ENCODE data around the gene CCDC85C.
A peak's percentile ranks its signal among the peaks of the same experiment; 100 is the strongest.

Gene CCDC85C

DNA sequence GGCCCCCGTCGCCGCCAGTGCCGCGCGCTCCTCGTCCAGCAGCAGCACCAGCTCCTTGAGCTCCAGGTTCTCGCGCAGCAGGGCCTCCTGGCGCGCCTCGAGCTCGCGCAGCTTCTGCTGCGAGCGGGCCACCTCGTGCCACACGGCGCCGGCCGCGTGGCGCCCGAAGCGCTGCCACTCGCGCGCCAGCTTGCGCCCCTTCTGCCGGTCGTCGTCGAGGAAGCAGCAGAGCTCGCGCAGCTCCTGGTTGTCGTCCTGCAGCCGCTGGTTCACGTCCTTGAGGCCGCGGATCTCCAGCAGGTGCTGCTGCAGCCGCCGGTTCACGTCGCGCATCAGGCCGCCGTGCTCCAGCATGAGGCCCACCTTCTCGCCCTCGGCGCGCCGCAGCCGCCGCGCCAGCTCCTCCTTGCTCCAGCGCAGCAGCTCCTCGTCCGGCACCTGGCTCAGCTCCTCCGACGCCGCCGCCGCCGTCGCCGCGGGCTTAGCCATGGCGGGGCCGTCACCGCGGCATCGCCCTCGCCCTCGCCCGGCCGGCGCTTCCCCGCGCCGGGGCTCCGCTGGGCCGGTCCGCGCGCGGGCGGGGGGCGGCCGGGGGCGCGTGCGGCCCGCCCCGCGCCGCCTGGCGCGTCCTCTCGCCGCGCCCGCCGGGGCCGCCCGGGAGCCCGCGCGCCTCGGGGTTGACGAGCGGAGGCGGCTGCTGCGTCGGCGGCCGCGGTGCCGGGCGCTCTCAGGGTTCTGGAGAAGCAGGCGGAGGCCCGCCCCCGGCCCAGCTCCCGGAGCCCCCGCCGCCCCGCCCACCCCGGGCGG, at the start of gene CCDC85C:
Gene CCDC85C, minus strand, starts transcription at position 737 of the 807 bp plus-strand sequence. Its CDS starts 248 bp downstream, at position 489.
- TF ChIP-seq, protein P1, sequence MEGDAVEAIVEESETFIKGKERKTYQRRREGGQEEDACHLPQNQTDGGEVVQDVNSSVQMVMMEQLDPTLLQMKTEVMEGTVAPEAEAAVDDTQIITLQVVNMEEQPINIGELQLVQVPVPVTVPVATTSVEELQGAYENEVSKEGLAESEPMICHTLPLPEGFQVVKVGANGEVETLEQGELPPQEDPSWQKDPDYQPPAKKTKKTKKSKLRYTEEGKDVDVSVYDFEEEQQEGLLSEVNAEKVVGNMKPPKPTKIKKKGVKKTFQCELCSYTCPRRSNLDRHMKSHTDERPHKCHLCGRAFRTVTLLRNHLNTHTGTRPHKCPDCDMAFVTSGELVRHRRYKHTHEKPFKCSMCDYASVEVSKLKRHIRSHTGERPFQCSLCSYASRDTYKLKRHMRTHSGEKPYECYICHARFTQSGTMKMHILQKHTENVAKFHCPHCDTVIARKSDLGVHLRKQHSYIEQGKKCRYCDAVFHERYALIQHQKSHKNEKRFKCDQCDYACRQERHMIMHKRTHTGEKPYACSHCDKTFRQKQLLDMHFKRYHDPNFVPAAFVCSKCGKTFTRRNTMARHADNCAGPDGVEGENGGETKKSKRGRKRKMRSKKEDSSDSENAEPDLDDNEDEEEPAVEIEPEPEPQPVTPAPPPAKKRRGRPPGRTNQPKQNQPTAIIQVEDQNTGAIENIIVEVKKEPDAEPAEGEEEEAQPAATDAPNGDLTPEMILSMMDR (IDR thresholded peaks at IDR 0.05; ENCODE audit: low read depth, low read length) = no peak
- H3K4me3 ChIP-seq (replicated peaks in 1 of 2; ENCODE audit: low read depth in 2 of 2, low read length in 2 of 2) = peak within 1 kb of the TSS; percentile 67 to 71
- DNase-seq (ENCODE audit: low read depth in 2 of 2) = peak; percentile 39 to 43

DNA sequence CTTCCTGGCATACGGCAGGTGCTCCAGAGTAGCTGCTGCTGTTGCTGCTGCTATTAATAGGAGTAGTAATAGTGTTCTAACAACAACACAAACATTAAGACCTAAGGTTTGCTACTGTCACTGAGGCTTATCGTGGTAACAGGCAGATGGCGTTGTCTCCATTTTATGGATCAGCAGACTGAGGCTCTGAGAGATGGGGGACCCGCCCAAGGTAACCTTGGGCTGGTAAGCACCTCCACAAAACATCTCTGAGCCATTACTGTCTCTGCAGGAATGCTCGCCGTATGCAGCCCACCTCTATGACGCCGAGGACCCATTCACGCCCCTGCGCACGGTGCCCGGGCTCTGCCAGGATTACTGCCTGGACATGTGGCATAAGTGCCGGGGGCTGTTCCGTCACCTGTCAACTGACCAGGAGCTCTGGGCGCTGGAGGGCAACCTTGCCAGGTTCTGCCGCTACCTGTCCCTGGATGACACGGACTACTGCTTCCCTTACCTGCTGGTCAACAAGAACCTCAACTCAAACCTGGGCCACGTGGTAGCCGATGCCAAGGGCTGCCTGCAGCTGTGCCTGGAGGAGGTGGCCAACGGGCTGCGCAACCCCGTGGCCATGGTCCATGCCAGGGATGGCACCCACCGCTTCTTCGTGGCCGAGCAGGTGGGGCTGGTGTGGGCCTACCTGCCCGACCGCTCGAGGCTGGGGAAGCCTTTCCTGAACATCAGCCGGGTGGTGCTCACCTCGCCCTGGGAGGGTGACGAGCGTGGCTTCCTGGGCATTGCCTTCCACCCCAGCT, 48.1 kb upstream of the CCDC85C start:
- no peak for DNase-seq (ENCODE audit: low read depth in 2 of 2)
- no peak overlapping the region for H3K4me3 ChIP-seq (replicated peaks in 1 of 2; ENCODE audit: low read depth in 2 of 2, low read length in 2 of 2)
- TF ChIP-seq, protein P1 (IDR thresholded peaks at IDR 0.05; ENCODE audit: low read depth, low read length) = no peak

DNA sequence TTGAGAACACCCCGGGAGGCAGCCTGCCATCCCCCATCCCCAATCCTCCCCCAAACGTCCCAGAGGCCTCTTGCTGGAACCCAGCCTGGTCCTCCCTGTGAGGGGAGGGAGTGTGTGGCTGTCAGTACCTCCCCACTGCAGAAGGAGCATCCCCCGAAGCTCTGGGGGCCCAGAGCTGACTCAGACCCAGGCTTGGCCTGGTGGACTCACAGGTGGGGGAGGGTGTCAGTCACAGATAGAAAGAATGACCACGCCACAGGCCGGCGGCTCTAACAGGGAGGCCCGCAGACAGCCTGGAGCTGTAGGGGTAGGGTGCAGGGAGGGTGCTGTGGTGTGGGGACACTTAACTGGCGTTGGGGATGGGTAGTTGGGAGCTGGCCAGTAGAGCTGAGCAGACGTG, 46.2 kb upstream of the CCDC85C start:
- TF ChIP-seq, protein P1 (IDR thresholded peaks at IDR 0.05; ENCODE audit: low read depth, low read length) = no peak

DNA sequence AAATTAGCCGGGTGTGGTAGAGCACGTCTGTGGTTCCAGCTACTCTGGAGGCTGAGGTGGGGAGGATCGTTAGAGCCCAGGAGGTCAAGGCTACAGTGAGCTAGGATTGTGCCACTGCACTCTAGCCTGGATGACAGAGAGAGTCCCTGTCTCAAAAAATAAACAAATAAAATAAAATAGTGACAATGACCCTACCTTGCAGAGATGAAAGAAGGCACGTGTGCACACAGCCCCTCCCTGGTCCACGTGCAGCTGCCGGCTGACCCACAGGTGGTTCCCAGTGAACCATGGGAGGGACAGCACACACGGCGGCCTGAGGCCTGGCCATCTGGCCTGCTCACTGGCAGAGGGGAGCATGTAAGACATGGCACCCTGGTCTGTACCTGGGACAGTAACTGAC, 45.6 kb upstream of the CCDC85C start:
- TF ChIP-seq, protein P1 (IDR thresholded peaks at IDR 0.05; ENCODE audit: low read depth, low read length) = no peak
- no peak overlapping the region for H3K4me3 ChIP-seq (replicated peaks in 1 of 2; ENCODE audit: low read depth in 2 of 2, low read length in 2 of 2)
- no peak for DNase-seq (ENCODE audit: low read depth in 2 of 2)

More for the DNA sequence above, 46.2 kb upstream of the CCDC85C start:
- no peak overlapping the region for H3K4me3 ChIP-seq (replicated peaks in 1 of 2; ENCODE audit: low read depth in 2 of 2, low read length in 2 of 2)
- DNase-seq (ENCODE audit: low read depth in 2 of 2) = no peak

DNA sequence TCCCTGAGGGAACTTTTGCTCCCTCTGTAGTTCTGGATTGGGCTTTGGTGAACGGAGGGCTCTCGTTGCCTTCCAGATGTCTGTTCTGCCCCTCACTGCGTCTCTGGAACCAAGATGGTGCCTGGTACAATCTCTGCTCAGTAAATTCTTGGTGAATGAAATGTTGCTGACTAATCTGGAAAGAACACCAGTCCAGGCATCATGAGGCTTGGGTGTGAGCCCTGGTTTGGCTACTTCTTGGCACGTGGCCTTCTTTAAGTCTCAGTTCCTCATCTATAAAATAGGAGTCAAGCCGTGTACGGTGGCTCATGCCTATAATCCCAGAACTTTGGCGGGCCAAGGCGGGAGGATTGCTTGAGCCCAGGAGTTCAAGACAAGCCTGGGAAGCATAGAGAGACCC, 45.2 kb upstream of the CCDC85C start:
- no peak overlapping the region for H3K4me3 ChIP-seq (replicated peaks in 1 of 2; ENCODE audit: low read depth in 2 of 2, low read length in 2 of 2)
- DNase-seq (ENCODE audit: low read depth in 2 of 2) = peak; percentile 34 to 61
- TF ChIP-seq, protein P1 (IDR thresholded peaks at IDR 0.05; ENCODE audit: low read depth, low read length) = no peak

DNA sequence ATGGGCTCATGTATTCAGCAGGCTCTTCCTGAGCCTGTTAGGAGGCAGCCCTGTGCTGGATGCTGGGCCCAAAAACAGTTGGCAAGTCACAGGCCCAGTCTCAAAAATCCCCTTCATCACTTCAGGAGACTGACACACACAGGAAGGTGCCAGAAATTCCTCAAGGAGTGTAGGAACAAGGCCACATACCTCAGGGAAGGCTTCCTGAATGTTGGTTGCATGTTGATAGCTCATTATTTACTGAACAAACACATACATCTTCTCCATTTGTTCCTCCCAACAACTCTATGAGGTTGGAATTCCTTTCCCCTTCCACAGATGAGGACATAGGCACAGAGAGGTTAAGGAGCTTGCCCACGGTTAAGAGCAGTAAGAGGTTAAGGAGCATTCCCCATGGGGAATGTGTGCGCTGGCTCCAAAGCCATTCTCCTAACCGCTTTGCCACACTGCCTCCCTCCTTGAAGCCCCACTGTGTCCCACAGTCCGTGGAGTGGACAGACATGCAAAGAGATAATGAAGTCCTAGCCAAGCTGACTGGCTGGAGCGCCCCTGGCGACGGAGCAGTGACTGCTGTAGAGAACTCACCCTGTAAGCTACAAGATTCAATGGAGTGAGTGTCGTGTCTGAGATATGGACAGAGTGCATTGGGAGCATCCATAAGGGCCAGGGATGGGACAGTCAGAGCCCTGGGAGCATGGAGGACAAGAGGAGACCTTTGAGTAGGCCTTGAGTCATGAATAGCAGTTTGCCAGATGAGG, 44.2 kb upstream of the CCDC85C start:
- no peak overlapping the region for H3K4me3 ChIP-seq (replicated peaks in 1 of 2; ENCODE audit: low read depth in 2 of 2, low read length in 2 of 2)
- DNase-seq (ENCODE audit: low read depth in 2 of 2) = no peak
- TF ChIP-seq, protein P1 (IDR thresholded peaks at IDR 0.05; ENCODE audit: low read depth, low read length) = no peak

Data from cardiac fibroblast (primary cell).